ENCODE results near the gene CXCR5. TPM values are rescaled to one million over a fixed set of nuclear protein-coding genes. Genes with fewer than 3 reads are reported as not detected.
A peak's percentile ranks its signal among the peaks of the same experiment; 100 is the strongest.

Gene CXCR5
- total RNA-seq, 1 experiment from 2014 or later: not detected

DNA sequence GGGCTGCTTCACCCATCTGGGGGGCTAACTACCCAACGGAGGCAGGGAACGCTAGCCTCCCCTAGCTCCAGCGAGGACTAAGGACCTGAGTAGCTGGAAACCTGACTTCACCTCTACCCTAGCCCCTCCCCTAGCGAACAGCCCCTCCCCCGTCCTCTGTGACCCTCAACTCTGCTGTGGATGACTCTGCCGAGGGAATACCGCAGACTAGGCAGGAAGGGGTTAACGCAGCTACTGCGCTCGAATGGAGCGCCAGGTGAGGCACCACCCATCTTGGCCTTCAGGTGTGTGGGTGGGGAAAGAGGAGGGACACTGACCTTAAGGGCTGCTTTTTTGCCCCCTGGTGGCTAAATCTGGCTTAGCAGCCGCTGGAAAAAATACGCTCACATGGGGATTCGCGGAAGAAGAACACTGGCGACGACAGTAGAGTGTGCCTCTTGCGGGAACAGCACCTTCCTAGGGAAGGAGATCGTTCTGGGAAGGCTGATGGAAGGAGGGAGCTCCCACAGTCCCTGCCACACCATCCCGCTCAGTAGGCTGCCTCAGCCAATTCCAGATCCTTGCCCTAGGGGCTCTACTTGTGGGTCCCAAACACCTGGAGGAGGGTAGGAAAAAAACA, 46.5 kb downstream of the CXCR5 start:
- H3K4me3 ChIP-seq (ENCODE audit: low read length): peak overlapping the region; percentile 87
- no peaks in the 10 kb centered on the region for H3K36me3 ChIP-seq (ENCODE audit: low read depth, low read length)
- ChIA-PET CTCF (interaction anchor here (0.5 to 1.4 kb wide), 8 partner anchors 9 to 240 kb away, joined by 3 to 12 read pairs (median 4); no protein-coding TSS in a partner anchor), POLR2A (ENCODE audit: unreplicated experiment) (interaction anchor here (1.3 kb wide), 1 partner anchor 18 kb away, joined by 3 read pairs; no protein-coding TSS in a partner anchor)
- H3K4me1 ChIP-seq (ENCODE audit: insufficient read depth, low read length): peaks cover 48% of the 10 kb centered on the region
- DNase-seq (peak; percentile 100), ATAC-seq (peak; percentile 12)
- intact Hi-C loops (cut with micrococcal nuclease): loop anchor here (1.0 kb wide), 2 partner anchors 26 to 240 kb away; partner anchors contain the start of gene UPK2
- H3K27ac ChIP-seq (ENCODE audit: low read length): peak overlapping the region; percentile 78
- BruUV-seq (replicated peaks): no TSS peak
- TF ChIP-seq, protein P1, sequence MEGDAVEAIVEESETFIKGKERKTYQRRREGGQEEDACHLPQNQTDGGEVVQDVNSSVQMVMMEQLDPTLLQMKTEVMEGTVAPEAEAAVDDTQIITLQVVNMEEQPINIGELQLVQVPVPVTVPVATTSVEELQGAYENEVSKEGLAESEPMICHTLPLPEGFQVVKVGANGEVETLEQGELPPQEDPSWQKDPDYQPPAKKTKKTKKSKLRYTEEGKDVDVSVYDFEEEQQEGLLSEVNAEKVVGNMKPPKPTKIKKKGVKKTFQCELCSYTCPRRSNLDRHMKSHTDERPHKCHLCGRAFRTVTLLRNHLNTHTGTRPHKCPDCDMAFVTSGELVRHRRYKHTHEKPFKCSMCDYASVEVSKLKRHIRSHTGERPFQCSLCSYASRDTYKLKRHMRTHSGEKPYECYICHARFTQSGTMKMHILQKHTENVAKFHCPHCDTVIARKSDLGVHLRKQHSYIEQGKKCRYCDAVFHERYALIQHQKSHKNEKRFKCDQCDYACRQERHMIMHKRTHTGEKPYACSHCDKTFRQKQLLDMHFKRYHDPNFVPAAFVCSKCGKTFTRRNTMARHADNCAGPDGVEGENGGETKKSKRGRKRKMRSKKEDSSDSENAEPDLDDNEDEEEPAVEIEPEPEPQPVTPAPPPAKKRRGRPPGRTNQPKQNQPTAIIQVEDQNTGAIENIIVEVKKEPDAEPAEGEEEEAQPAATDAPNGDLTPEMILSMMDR (conservative IDR thresholded peaks at IDR 0.05; ENCODE audit: low read depth, low read length): peak; percentile 95
- no peak for TF ChIP-seq EZH2phosphoT487 (IDR thresholded peaks at IDR 0.05; ENCODE audit: borderline replicate concordance, low read length)
- TF ChIP-seq EZH2 (IDR thresholded peaks at IDR 0.05; ENCODE audit: low read length, unreplicated experiment): no peak
- H3K79me2 ChIP-seq (ENCODE audit: low read length): peaks cover 21% of the 10 kb centered on the region
- H3K9me2 ChIP-seq (replicated peaks; ENCODE audit: low read length): no peaks in the 10 kb centered on the region
- no peaks in the 10 kb centered on the region for H3K27me3 ChIP-seq (ENCODE audit: low read length)
- H4K20me1 ChIP-seq (ENCODE audit: low read length): no peaks in the 10 kb centered on the region
- no peaks in the 10 kb centered on the region for H3K9me3 ChIP-seq (ENCODE audit: low read length)
- H3K9ac ChIP-seq (ENCODE audit: low read length): peak overlapping the region; percentile 75
- H3F3A ChIP-seq (ENCODE audit: low read length, unreplicated experiment): no peaks in the 10 kb centered on the region
- H2AFZ ChIP-seq (ENCODE audit: low read length): peak overlapping the region; percentile 69
- peak overlapping the region; percentile 97 for H3K4me2 ChIP-seq (ENCODE audit: low read length)

DNA sequence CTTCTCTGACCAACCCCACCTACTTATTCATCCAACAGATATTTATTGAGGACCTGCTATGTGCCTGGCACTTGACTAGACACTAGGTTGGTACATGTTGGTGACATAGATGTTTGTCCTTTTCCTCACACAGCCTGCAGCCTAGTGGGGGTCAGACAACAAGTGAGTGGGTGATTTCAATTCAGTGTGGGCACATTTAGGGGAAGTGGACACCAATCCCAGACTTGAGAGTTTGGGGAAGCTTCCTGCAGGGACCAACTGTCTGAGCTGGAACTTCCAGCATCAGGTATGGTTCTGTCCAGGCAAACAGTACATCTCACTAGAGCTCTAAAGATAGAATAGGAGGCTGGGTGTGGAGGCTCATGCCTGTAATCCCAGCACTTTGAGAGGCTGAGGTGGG, 47.9 kb downstream of the CXCR5 start:
- Histone ChIP-seq H3K4me1 (ENCODE audit: insufficient read depth, low read length) (peaks cover 41% of the 10 kb centered on the region), H3K4me3 (ENCODE audit: low read length) (no peak overlapping the region), H3K4me2 (ENCODE audit: low read length) (no peak overlapping the region), H2AFZ (ENCODE audit: low read length) (no peak overlapping the region), H3K9ac (ENCODE audit: low read length) (no peak overlapping the region), H3K9me2 (replicated peaks; ENCODE audit: low read length) (no peaks in the 10 kb centered on the region), H4K20me1 (ENCODE audit: low read length) (no peaks in the 10 kb centered on the region), H3K27me3 (ENCODE audit: low read length) (no peaks in the 10 kb centered on the region), H3K9me3 (ENCODE audit: low read length) (no peaks in the 10 kb centered on the region), H3K79me2 (ENCODE audit: low read length) (peaks cover 10% of the 10 kb centered on the region), H3F3A (ENCODE audit: low read length, unreplicated experiment) (no peaks in the 10 kb centered on the region), H3K27ac (ENCODE audit: low read length) (no peak overlapping the region), H3K36me3 (ENCODE audit: low read depth, low read length) (no peaks in the 10 kb centered on the region)
- CTCF ChIA-PET: interaction anchor here (0.7 kb wide), 1 partner anchor 146 kb away, joined by 3 read pairs; no protein-coding TSS in a partner anchor
- BruUV-seq (replicated peaks): no TSS peak
- no peak for DNase-seq
- TF ChIP-seq EZH2phosphoT487 (IDR thresholded peaks at IDR 0.05; ENCODE audit: borderline replicate concordance, low read length): no peak
- no peak for TF ChIP-seq EZH2 (IDR thresholded peaks at IDR 0.05; ENCODE audit: low read length, unreplicated experiment)
- POLR2A ChIA-PET (ENCODE audit: unreplicated experiment): no interaction called here
- no peak for ATAC-seq
- intact Hi-C loops (cut with micrococcal nuclease): no loop called here

DNA sequence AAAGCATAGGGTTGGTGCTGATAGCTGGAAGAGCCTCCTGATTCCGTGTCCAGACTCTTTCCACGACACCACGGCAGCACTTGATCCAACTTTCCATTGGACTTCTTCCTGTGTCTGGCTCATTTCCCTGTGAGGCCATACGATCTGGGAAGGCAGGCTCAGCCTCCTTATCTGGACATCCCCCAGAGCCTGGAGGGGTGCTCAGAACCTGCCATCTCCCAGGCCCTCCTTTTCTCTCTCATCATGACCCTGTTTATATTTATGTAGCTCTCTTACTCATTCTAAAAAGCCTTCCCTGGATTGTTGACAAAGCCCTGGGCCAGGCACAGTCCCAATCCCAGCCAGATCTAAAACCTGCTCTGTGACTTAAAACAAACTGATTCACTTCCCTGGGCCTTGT, 49.8 kb downstream of the CXCR5 start:
- Histone ChIP-seq H3K9ac (ENCODE audit: low read length) (no peak overlapping the region), H4K20me1 (ENCODE audit: low read length) (no peaks in the 10 kb centered on the region), H2AFZ (ENCODE audit: low read length) (no peak overlapping the region), H3K4me2 (ENCODE audit: low read length) (peak overlapping the region; percentile 10), H3K4me3 (ENCODE audit: low read length) (no peak overlapping the region), H3K27ac (ENCODE audit: low read length) (peak overlapping the region; percentile 9), H3K4me1 (ENCODE audit: insufficient read depth, low read length) (peaks cover 32% of the 10 kb centered on the region), H3K36me3 (ENCODE audit: low read depth, low read length) (no peaks in the 10 kb centered on the region), H3K79me2 (ENCODE audit: low read length) (no peaks in the 10 kb centered on the region), H3K9me2 (replicated peaks; ENCODE audit: low read length) (no peaks in the 10 kb centered on the region), H3F3A (ENCODE audit: low read length, unreplicated experiment) (no peaks in the 10 kb centered on the region), H3K27me3 (ENCODE audit: low read length) (no peaks in the 10 kb centered on the region), H3K9me3 (ENCODE audit: low read length) (no peaks in the 10 kb centered on the region)
- ChIA-PET CTCF (interaction anchor here (0.5 kb wide), 2 partner anchors 24 to 98 kb away, joined by 3 to 5 read pairs; no protein-coding TSS in a partner anchor), POLR2A (ENCODE audit: unreplicated experiment) (no interaction called here)
- ATAC-seq (peak; percentile 6; the same call in 1 of the 2 replicates), DNase-seq (peak; percentile 86)
- TF ChIP-seq, protein P1 (conservative IDR thresholded peaks at IDR 0.05; ENCODE audit: low read depth, low read length): no peak
- TF ChIP-seq EZH2phosphoT487 (IDR thresholded peaks at IDR 0.05; ENCODE audit: borderline replicate concordance, low read length) (no peak), EZH2 (IDR thresholded peaks at IDR 0.05; ENCODE audit: low read length, unreplicated experiment) (no peak)
- no TSS peak for BruUV-seq (replicated peaks)
- intact Hi-C loops (cut with micrococcal nuclease): no loop called here
